ENCODE measurements around the gene UNK. TPM values are rescaled to one million over a fixed set of nuclear protein-coding genes. Genes with fewer than 3 reads are reported as not detected.

UNK gene
- total and polyA plus RNA-seq, 2 donors (not counting 3 experiments of a cell fraction or from before 2014, with no cell fraction given) = 18.0 to 23.2 TPM

DNA sequence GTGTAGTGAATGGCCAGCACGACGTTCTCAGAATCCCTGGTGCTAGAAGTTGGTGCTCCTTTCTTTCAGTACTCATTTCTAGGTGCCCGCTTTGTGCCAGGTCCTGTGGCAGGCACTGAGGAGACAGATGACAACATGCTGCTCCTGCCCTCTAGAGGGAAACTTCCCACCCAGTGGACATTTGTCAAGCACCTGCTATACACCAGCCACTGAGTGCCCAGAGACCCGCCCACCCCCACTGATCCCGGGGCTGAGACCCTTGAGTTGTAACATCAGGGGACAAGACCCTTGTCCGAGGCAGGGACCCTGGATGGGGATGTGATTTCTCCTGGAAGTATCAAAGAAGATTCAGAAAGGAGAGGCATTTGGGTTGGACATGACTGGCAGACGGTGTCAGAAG lies 34.5 kb downstream of the UNK start:
- FAIRE-seq (no peak), DNase-seq (ENCODE audit: low read depth, low spot score) (no peak)
- H4K20me1 ChIP-seq (replicated peaks; ENCODE audit: control insufficient read depth, extremely low read depth, insufficient read depth, low read length) = no peaks in the 10 kb centered on the region
- H3K79me2 ChIP-seq (ENCODE audit: control insufficient read depth, insufficient read depth, low read length) = no peaks in the 10 kb centered on the region
- no peaks in the 10 kb centered on the region for H3K27me3 ChIP-seq (ENCODE audit: control insufficient read depth in 2 of 2, insufficient read depth in 2 of 2, low read length in 2 of 2)
- BruUV-seq (replicated peaks) = no TSS peak
- H3K4me1 ChIP-seq (ENCODE audit: control insufficient read depth, extremely low read depth, insufficient read depth, low read length) = peaks cover 6% of the 10 kb centered on the region
- TF ChIP-seq POLR2AphosphoS5 (IDR thresholded peaks at IDR 0.05; ENCODE audit: insufficient read depth, low read depth, low read length) = no peak
- no peak for TF ChIP-seq EZH2 (IDR thresholded peaks at IDR 0.05; ENCODE audit: borderline replicate concordance, low read depth, low read length, severe bottlenecking)
- TF ChIP-seq, protein P1, sequence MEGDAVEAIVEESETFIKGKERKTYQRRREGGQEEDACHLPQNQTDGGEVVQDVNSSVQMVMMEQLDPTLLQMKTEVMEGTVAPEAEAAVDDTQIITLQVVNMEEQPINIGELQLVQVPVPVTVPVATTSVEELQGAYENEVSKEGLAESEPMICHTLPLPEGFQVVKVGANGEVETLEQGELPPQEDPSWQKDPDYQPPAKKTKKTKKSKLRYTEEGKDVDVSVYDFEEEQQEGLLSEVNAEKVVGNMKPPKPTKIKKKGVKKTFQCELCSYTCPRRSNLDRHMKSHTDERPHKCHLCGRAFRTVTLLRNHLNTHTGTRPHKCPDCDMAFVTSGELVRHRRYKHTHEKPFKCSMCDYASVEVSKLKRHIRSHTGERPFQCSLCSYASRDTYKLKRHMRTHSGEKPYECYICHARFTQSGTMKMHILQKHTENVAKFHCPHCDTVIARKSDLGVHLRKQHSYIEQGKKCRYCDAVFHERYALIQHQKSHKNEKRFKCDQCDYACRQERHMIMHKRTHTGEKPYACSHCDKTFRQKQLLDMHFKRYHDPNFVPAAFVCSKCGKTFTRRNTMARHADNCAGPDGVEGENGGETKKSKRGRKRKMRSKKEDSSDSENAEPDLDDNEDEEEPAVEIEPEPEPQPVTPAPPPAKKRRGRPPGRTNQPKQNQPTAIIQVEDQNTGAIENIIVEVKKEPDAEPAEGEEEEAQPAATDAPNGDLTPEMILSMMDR (IDR thresholded peaks at IDR 0.05; ENCODE audit: extremely low read depth in 1 of 2, insufficient read depth in 1 of 2, low read depth in 1 of 2, low read length in 2 of 2) = no peak
- no peak for TF ChIP-seq MYC (IDR thresholded peaks at IDR 0.05; ENCODE audit: low read depth, low read length)
- TF ChIP-seq, protein P2, sequence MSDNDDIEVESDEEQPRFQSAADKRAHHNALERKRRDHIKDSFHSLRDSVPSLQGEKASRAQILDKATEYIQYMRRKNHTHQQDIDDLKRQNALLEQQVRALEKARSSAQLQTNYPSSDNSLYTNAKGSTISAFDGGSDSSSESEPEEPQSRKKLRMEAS (IDR thresholded peaks at IDR 0.05; ENCODE audit: insufficient read depth, insufficient read length) = no peak
- TF ChIP-seq FOS (IDR thresholded peaks at IDR 0.05; ENCODE audit: borderline replicate concordance, insufficient read depth, low read length) = no peak
- no peak for TF ChIP-seq JUN (IDR thresholded peaks at IDR 0.05; ENCODE audit: borderline replicate concordance, insufficient read depth, insufficient read length, low read depth)
- no peak for TF ChIP-seq GATA2 (IDR thresholded peaks at IDR 0.05; ENCODE audit: insufficient read depth, insufficient read length, low read depth, low read length)
- TF ChIP-seq POLR2A (IDR thresholded peaks at IDR 0.05; ENCODE audit: low read depth, low read length) = no peak
- H3K9me1 ChIP-seq (replicated peaks; ENCODE audit: control insufficient read depth, extremely low read depth, insufficient read depth, low read length) = no peaks in the 10 kb centered on the region
- H2AFZ ChIP-seq (ENCODE audit: low read depth, low read length) = no peak overlapping the region
- no peak overlapping the region for H3K4me2 ChIP-seq (ENCODE audit: insufficient read depth, low read length)
- dilution Hi-C loops (cut with MboI; ENCODE audit: extremely low pct_ligation_motif_present, low sequenced_read_pairs) (no loop called here), intact Hi-C loops (cut with micrococcal nuclease) (no loop called here)
- H3K4me3 ChIP-seq (replicated peaks in 1 of 3; ENCODE audit: insufficient read depth in 1 of 3, low read depth in 1 of 3, low read length in 3 of 3) = no peak overlapping the region
- peaks cover 0 to 49% of the 10 kb centered on the region in 2 experiments for H3K36me3 ChIP-seq (ENCODE audit: control insufficient read depth in 2 of 2, extremely low read depth in 1 of 2, insufficient read depth in 2 of 2, low read length in 2 of 2)
- CTCF ChIA-PET = interaction anchor here (1.3 to 1.6 kb wide), 3 partner anchors 8 to 55 kb away, joined by 3 to 7 read pairs (median 4); no protein-coding TSS in a partner anchor
- H3K9me3 ChIP-seq (replicated peaks; ENCODE audit: control insufficient read depth, insufficient read depth, low read length) = no peaks in the 10 kb centered on the region
- POLR2A ChIA-PET = no interaction called here
- H3K27ac ChIP-seq (ENCODE audit: insufficient read depth, low read depth, low read length) = no peak overlapping the region
- H3K9ac ChIP-seq (replicated peaks; ENCODE audit: extremely low read depth, insufficient read depth, low read length) = no peak overlapping the region
